IMR-90 (cell line): ENCODE results near the gene ARL4C. TPM values are rescaled to one million over a fixed set of nuclear protein-coding genes. Genes with fewer than 3 reads are reported as not detected.

Experiments
- ATAC-seq: fragments of 200-7000 bp; cut with Tn5 transposase; 2 replicates; pipeline ENCODE4 v1.9.1; 2020; ENCODE audit warnings: low read depth, mild to moderate bottlenecking, moderate library complexity
- BruUV-seq: library from RNA; stranded (reverse); fragments of 400-500 nt; replicated peaks from 2 replicates; lab custom pipeline; 2021; lab: Mats Ljungman, UMichigan
- CTCF ChIA-PET: fragments of 300-600 bp; formaldehyde crosslinking; extraction: SDS; loops from one replicate; lab custom pipeline; 2021; ENCODE audit warnings: antibody characterized with exemption; lab: Yijun Ruan, JAX
- POLR2A ChIA-PET: fragments of 300-600 bp; sonication (Branson Sonifier 250); formaldehyde crosslinking; loops from one replicate; lab custom pipeline; 2022; ENCODE audit warnings: antibody characterized with exemption; ENCODE audit not compliant: unreplicated experiment; lab: Charles Lee
- DNase-seq: peaks from one replicate; pipeline ENCODE4 v3.0.0; 2013
- H2AFZ ChIP-seq: replicated peaks from 2 replicates; pipeline ENCODE3; 2013; ENCODE audit warnings: low read length, mild to moderate bottlenecking; ENCODE audit not compliant: poor library complexity
- H2AK5ac ChIP-seq: 2 replicates; pipeline ENCODE4 v1.6.1; 2013; ENCODE audit warnings: low read depth, low read length, inconsistent platforms
- H2AK9ac ChIP-seq: replicated peaks from 2 replicates; pipeline ENCODE3; 2013; ENCODE audit warnings: mild to moderate bottlenecking, low read depth, low read length, moderate library complexity; ENCODE audit not compliant: poor library complexity
- H2BK120ac ChIP-seq: 2 replicates; pipeline ENCODE4 v1.6.1; 2013; ENCODE audit warnings: low read depth, low read length, inconsistent platforms
- H2BK15ac ChIP-seq: 3 replicates; pipeline ENCODE4 v1.6.1; 2013; ENCODE audit warnings: low read depth, low read length, inconsistent platforms
- H2BK20ac ChIP-seq: 2 replicates; pipeline ENCODE4 v1.6.1; 2013; ENCODE audit warnings: low read depth, mild to moderate bottlenecking, inconsistent platforms, low read length, moderate library complexity
- H2BK5ac ChIP-seq: 2 replicates; pipeline ENCODE4 v1.6.1; 2013; ENCODE audit warnings: mild to moderate bottlenecking, low read depth, low read length, inconsistent platforms; ENCODE audit not compliant: poor library complexity, severe bottlenecking
- H3K14ac ChIP-seq: replicated peaks from 2 replicates; pipeline ENCODE4 v1.6.1; 2013; ENCODE audit warnings: low read depth, low read length, inconsistent platforms
- H3K18ac ChIP-seq: 2 replicates; pipeline ENCODE4 v1.6.1; 2013; ENCODE audit warnings: low read depth, low read length, control low read depth
- H3K23ac ChIP-seq: 2 replicates; pipeline ENCODE4 v1.6.1; 2013; ENCODE audit warnings: low read depth, low read length, inconsistent platforms
- H3K27ac ChIP-seq: 2 replicates; pipeline ENCODE4 v1.5.1; 2013; ENCODE audit warnings: mild to moderate bottlenecking, control low read depth, low read length; ENCODE audit not compliant: insufficient read depth
- H3K27me3 ChIP-seq: 2 replicates; pipeline ENCODE4 v1.6.1; 2013; ENCODE audit warnings: low read length; ENCODE audit not compliant: control insufficient read depth, insufficient read depth
- H3K36me3 ChIP-seq: 2 replicates; pipeline ENCODE4 v1.6.1; 2013; ENCODE audit warnings: low read length, mixed read lengths; ENCODE audit not compliant: control insufficient read depth, insufficient read depth
- H3K4ac ChIP-seq: 2 replicates; pipeline ENCODE4 v1.6.1; 2013; ENCODE audit warnings: low read depth, low read length, inconsistent platforms
- H3K4me1 ChIP-seq: 2 replicates; pipeline ENCODE4 v1.6.1; 2013; ENCODE audit warnings: low read length, mixed read lengths; ENCODE audit not compliant: control insufficient read depth, insufficient read depth
- H3K4me2 ChIP-seq: 2 replicates; pipeline ENCODE4 v1.6.1; 2013; ENCODE audit warnings: low read depth, mild to moderate bottlenecking, control low read depth, low read length, moderate library complexity
- H3K4me3 ChIP-seq: 2 replicates; pipeline ENCODE4 v1.5.1; 2013; ENCODE audit warnings: low read depth, mild to moderate bottlenecking, control low read depth, low read length, moderate library complexity; ENCODE audit not compliant: insufficient read depth
- H3K56ac ChIP-seq: 2 replicates; pipeline ENCODE4 v1.6.1; 2013; ENCODE audit warnings: low read length, inconsistent platforms; ENCODE audit not compliant: insufficient read depth; ENCODE audit errors: extremely low read depth
- H3K79me1 ChIP-seq, 2 experiments: 2 replicates each; pipeline ENCODE4 v1.6.1; 2013; ENCODE audit warnings: low read length in 2 of 2, inconsistent platforms in 1 of 2, low read depth in 1 of 2
- H3K9ac ChIP-seq: 2 replicates; pipeline ENCODE4 v1.6.1; 2013; ENCODE audit warnings: low read depth, low read length, control low read depth
- H3K9me1 ChIP-seq: 2 replicates; pipeline ENCODE4 v1.6.1; 2013; ENCODE audit warnings: low read length, inconsistent platforms; ENCODE audit not compliant: insufficient read depth
- H3K9me3 ChIP-seq: 2 replicates; pipeline ENCODE4 v1.6.1; 2013; ENCODE audit warnings: low read length; ENCODE audit not compliant: control insufficient read depth, insufficient read depth
- H4K20me1 ChIP-seq: 2 replicates; pipeline ENCODE4 v1.6.1; 2013; ENCODE audit warnings: low read length, inconsistent platforms; ENCODE audit not compliant: insufficient read depth
- H4K5ac ChIP-seq: 2 replicates; pipeline ENCODE4 v1.6.1; 2013; ENCODE audit warnings: mild to moderate bottlenecking, low read depth, low read length, control low read depth
- H4K8ac ChIP-seq, 2 experiments: 2 replicates each; pipeline ENCODE4 v1.6.1; 2013; ENCODE audit warnings: low read depth in 2 of 2, low read length in 2 of 2, control low read depth in 1 of 2, inconsistent platforms in 1 of 2
- H4K91ac ChIP-seq: 2 replicates; pipeline ENCODE4 v1.6.1; 2013; ENCODE audit warnings: low read depth, low read length, inconsistent platforms; ENCODE audit not compliant: insufficient read depth
- BHLHE40 ChIP-seq: fragments of 150-350 bp; IDR thresholded peaks from 2 replicates; pipeline ENCODE4 v1.6.1; 2016; ENCODE audit warnings: mild to moderate bottlenecking, low read depth, low read length
- CEBPB ChIP-seq: IDR thresholded peaks from 2 replicates; pipeline ENCODE4 v1.6.1; 2012; ENCODE audit warnings: low read depth, low read length, improper control_type of control experiment
- CHD1 ChIP-seq: IDR thresholded peaks from 2 replicates; pipeline ENCODE4 v1.6.1; 2012; ENCODE audit warnings: low read depth, low read length, improper control_type of control experiment
- CTCF ChIP-seq: conservative IDR thresholded peaks from 2 replicates; pipeline ENCODE4 v1.5.1; 2012; ENCODE audit warnings: mild to moderate bottlenecking, low read depth, low read length, improper control_type of control experiment
- ELK1 ChIP-seq: fragments of 150-350 bp; IDR thresholded peaks from 2 replicates; pipeline ENCODE4 v1.6.1; 2016; ENCODE audit warnings: low read depth, mild to moderate bottlenecking, low read length, moderate library complexity, borderline replicate concordance
- FOS ChIP-seq: fragments of 150-350 bp; IDR thresholded peaks from 2 replicates; pipeline ENCODE4 v1.6.1; 2016; ENCODE audit warnings: low read depth, low read length
- MAFK ChIP-seq: IDR thresholded peaks from 2 replicates; pipeline ENCODE4 v1.6.1; 2012; ENCODE audit warnings: low read depth, low read length, improper control_type of control experiment
- MAZ ChIP-seq: IDR thresholded peaks from 2 replicates; pipeline ENCODE4 v1.6.1; 2012; ENCODE audit warnings: low read depth, mild to moderate bottlenecking, low read length, improper control_type of control experiment, moderate library complexity, borderline replicate concordance
- MXI1 ChIP-seq: IDR thresholded peaks from 2 replicates; pipeline ENCODE4 v1.6.1; 2012; ENCODE audit warnings: low read depth, mild to moderate bottlenecking, low read length, moderate library complexity, borderline replicate concordance
- NFE2L2 ChIP-seq: fragments of 150-350 bp; IDR thresholded peaks from 2 replicates; pipeline ENCODE4 v1.6.1; 2016; ENCODE audit warnings: low read depth, mild to moderate bottlenecking, low read length
- POLR2A ChIP-seq: IDR thresholded peaks from 2 replicates; pipeline ENCODE4 v1.6.1; 2012; ENCODE audit warnings: mild to moderate bottlenecking, low read depth, low read length
- RAD21 ChIP-seq: IDR thresholded peaks from 2 replicates; pipeline ENCODE4 v1.6.1; 2012; ENCODE audit warnings: low read length, improper control_type of control experiment
- RCOR1 ChIP-seq: IDR thresholded peaks from 2 replicates; pipeline ENCODE4 v1.6.1; 2012; ENCODE audit warnings: mild to moderate bottlenecking, low read length, improper control_type of control experiment; ENCODE audit not compliant: insufficient replicate concordance
- RFX5 ChIP-seq: IDR thresholded peaks from 2 replicates; pipeline ENCODE4 v1.8.0; 2012; ENCODE audit warnings: low read depth, mild to moderate bottlenecking, low read length, moderate library complexity
- SMC3 ChIP-seq: fragments of 150-350 bp; IDR thresholded peaks from 2 replicates; pipeline ENCODE4 v1.6.1; 2016; ENCODE audit warnings: low read depth, mild to moderate bottlenecking, antibody characterized with exemption, low read length, moderate library complexity
- USF2 ChIP-seq: fragments of 150-350 bp; IDR thresholded peaks from 2 replicates; pipeline ENCODE4 v1.6.1; 2017; ENCODE audit warnings: mild to moderate bottlenecking, antibody characterized with exemption, low read length, low read depth
- WGBS, 2 experiments: methylation state at CpG; one replicate each; pipeline versions ENCODE4 v1.1.5 to v1.1.7; 2013; ENCODE audit warnings: missing lambda C conversion rate in 2 of 2; ENCODE audit not compliant: insufficient read length in 1 of 2; ENCODE audit errors: extremely low coverage in 2 of 2; 5-methylcytosine and 5-hydroxymethylcytosine counted together
- dilution Hi-C: fragments of 300-500 bp; cut with HindIII; formaldehyde crosslinking; loops from one replicate; pipeline ENCODE4 v1.14.3; 2018; ENCODE audit warnings: low sequenced_read_pairs; ENCODE audit not compliant: unreplicated experiment
- in situ Hi-C: fragments of 300-500 bp; cut with MboI; formaldehyde crosslinking; loops from 3 replicates; pipeline ENCODE4 v1.14.3; 2019; ENCODE audit warnings: low sequenced_read_pairs, inconsistent platforms, mixed read lengths
- intact Hi-C: fragments of 100-400 bp; cut with micrococcal nuclease; formaldehyde crosslinking; loops from 2 replicates; pipeline ENCODE4 v1.10.0; 2022
- polyA plus RNA-seq, 3 experiments: library from polyadenylated mRNA; depleted of rRNA; stranded (reverse); fragments of >200 nt; gene quantifications; 2 replicates each; pipeline ENCODE4 v1.2.3, GENCODE V29; 2012; ENCODE audit warnings: low replicate concordance in 1 of 3
- total RNA-seq: library from RNA; depleted of rRNA; stranded (reverse); fragments of >200 nt; gene quantifications from 2 replicates; pipeline ENCODE4 v1.2.3, GENCODE V29; 2012

Gene ARL4C
- total and polyA plus RNA-seq, 2 of the 4 experiments (the other 2 are of a cell fraction): 7.7 to 8.2 TPM

GRCh38 chr2:234487356-234487755, 9.5 kb downstream of the ARL4C start:
- Histone ChIP-seq H2BK20ac (no peak overlapping the region), H3K14ac (no peak overlapping the region), H4K91ac (no peak overlapping the region), H3K9me3 (no peaks in the 10 kb centered on the region), H2BK5ac (no peak overlapping the region), H3K4ac (no peak overlapping the region), H2BK15ac (no peak overlapping the region), H2AFZ (no peak overlapping the region), H2AK5ac (no peak overlapping the region), H3K56ac (no peak overlapping the region), H3K9me1 (peaks cover 3% of the 10 kb centered on the region; the same call in 1 of the 2 replicates), H3K4me3 (no peak overlapping the region), H3K4me2 (no peak overlapping the region), H4K8ac (no peak overlapping the region), H3K36me3 (no peaks in the 10 kb centered on the region), H2AK9ac (no peak overlapping the region), H4K5ac (no peak overlapping the region), H3K23ac (no peak overlapping the region), H3K18ac (no peak overlapping the region), H2BK120ac (no peak overlapping the region), H3K4me1 (no peaks in the 10 kb centered on the region), H4K20me1 (no peaks in the 10 kb centered on the region), H3K27ac (no peak overlapping the region), H3K27me3 (no peaks in the 10 kb centered on the region), H3K79me1 (peaks cover 2 to 8% of the 10 kb centered on the region in 2 experiments), H3K9ac (no peak overlapping the region)
- no peak for ATAC-seq
- in situ Hi-C loops (no loop called here), intact Hi-C loops (no loop called here), dilution Hi-C loops (no loop called here)
- no TSS peak for BruUV-seq
- TF ChIP-seq RAD21 (no peak), RFX5 (no peak), BHLHE40 (no peak), USF2 (no peak), ELK1 (no peak), CTCF (no peak), CEBPB (no peak), CHD1 (no peak), MAFK (no peak), FOS (no peak), SMC3 (no peak), RCOR1 (no peak), POLR2A (no peak), MXI1 (no peak), MAZ (no peak), NFE2L2 (no peak)
- no peak for DNase-seq
- ChIA-PET POLR2A (no interaction called here), CTCF (no interaction called here)
- WGBS, 2 experiments: no CpG with 5 or more reads among the region's 3 CpGs
